GM21447 (cell line): ENCODE data around the gene TCF21.
A peak's percentile ranks its signal among the peaks of the same experiment; 100 is the strongest.
"Not testable (repeated sequence)": the region's sequence is repeated elsewhere in the genome, so short reads cannot be mapped to it uniquely, and the experiment has no call there.

Source experiments
- ATAC-seq: cut with Tn5 transposase; IDR thresholded peaks from one replicate; pipeline ENCODE4 v1.9.1; 2021; ENCODE audit not compliant: unreplicated experiment

TCF21 gene

GRCh38 chr6:133921249-133921859 is 32.4 kb downstream of the TCF21 start:
- peak; percentile 53 for ATAC-seq

GRCh38 chr6:133923938-133924593 is 35.2 kb downstream of the TCF21 start:
- peak; percentile 84 for ATAC-seq

GRCh38 chr6:133931221-133931620 is 42.3 kb downstream of the TCF21 start:
- ATAC-seq: not testable (repeated sequence)

DNA sequence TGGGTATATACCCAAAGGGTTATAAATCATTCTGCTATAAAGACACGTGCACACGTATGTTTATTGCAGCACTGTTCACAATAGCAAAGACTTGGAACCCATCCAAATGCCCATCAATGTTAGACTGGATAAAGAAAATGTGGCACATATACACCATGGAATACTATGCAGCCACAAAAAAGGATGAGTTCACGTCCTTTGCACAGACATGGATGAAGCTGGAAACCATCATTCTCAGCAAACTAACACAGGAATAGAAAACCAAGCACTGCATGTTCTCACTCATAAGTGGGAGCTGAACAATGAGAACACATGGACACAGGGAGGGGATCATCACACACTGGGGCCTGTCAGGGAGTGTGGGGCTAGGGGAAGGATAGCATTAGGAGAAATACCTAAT is 47.4 kb downstream of the TCF21 start:
- not testable (repeated sequence) for ATAC-seq

GRCh38 chr6:133937909-133938308 is 49.0 kb downstream of the TCF21 start:
- no peak for ATAC-seq

DNA sequence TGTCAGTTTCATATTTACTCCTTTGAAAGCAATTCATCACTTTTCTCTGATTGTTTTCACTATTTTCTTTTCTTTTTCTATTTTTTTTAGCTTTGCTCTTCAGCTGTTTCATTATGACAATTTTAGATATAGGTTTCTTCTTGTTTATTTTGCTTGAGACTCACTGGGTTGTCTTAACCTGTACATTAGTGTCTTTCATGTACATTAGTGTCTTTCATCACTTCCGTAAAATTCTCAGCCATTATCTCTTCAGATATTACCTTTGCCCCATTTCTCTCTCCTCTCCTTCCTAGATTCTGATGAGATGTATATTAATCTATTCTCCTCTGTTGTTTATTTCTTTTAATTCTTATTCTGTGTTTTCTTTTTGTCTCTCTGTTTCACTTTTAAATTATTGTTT is 49.6 kb downstream of the TCF21 start:
- ATAC-seq: no peak

DNA sequence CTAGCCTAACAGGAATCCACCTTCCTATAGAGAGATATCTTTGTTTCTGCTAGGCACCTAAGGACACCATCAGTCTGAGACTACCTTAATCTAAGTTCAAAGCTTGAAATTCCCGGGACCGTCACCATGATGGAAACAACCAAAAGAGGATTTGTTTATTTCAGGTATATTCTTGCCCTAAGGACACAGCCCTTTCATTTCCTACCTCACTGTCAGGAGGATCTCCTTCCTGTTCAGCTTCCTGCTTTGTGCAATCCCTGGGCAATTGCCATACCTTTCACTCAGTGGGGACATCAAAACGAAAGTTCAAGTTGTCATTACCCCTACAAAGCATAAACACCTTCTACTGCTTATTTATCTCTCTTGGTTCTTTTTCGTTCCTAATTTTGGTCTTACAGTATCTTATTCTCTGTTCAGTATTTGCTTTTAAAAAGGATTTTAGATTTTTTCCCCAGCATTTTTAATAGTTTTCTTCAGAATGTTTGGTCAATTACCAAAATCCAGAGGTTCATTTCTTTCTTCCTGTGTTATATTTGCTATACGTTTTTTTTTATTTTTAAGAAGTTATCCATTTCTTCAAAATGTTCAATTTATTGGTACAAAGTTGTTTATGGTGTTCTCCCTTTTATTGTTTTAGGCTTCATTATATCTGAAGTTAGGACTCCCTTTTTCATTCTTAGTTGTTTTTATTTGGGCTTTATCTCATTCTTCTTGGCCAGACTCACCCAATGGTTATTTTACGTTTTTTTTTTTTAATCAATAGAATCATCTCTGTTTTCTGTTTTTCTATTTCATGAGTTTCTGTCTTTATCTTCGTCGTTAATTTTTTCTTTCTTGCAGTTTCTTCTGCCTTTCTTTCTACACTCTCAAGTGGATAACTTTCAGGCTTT is 51.1 kb downstream of the TCF21 start:
- no peak for ATAC-seq
